K562 (cell line): Measurements from ENCODE around the gene COX6A2. TPM values are rescaled to one million over a fixed set of nuclear protein-coding genes. Genes with fewer than 3 reads are reported as not detected.
A peak's percentile ranks its signal among the peaks of the same experiment; 100 is the strongest.

Source experiments
- CTCFL ChIP-seq: IDR thresholded peaks from 2 replicates; pipeline ENCODE4 v1.6.1; 2011; ENCODE audit warnings: borderline replicate concordance, low read depth, mild to moderate bottlenecking, moderate library complexity, low read length; ENCODE audit not compliant: insufficient read depth, poor library complexity, severe bottlenecking
- NCOA6 ChIP-seq: fragments of 450-650 bp; IDR thresholded peaks from 2 replicates; pipeline ENCODE4 v1.6.1; 2017; ENCODE audit warnings: mild to moderate bottlenecking
- PATZ1 ChIP-seq: fragments of 250-450 bp; sonication (Bioruptor Pico); IDR thresholded peaks from 2 replicates; pipeline ENCODE4 v1.5.0; 2020; ENCODE audit warnings: mild to moderate bottlenecking, borderline replicate concordance
- TEAD4 ChIP-seq, 2 experiments: sonication (generic) in 1 of 2; formaldehyde crosslinking in 1 of 2; IDR thresholded peaks; 2 replicates each; pipeline versions ENCODE4 v1.6.1 to v1.8.0; 2012 to 2022; ENCODE audit warnings: borderline replicate concordance in 1 of 2, inconsistent platforms in 1 of 2, low read length in 1 of 2, mild to moderate bottlenecking in 1 of 2, missing genetic modification reagents in 1 of 2
- polyA plus RNA-seq, 8 experiments: library from polyadenylated mRNA; depleted of rRNA in 4 of 8; stranded (reverse) in 5 of 8; unstranded in 3 of 8; fragments of >200 nt; fragmentation: Nextera tagmentation in 2 of 8; fragmentation: Illumina TruSeq in 1 of 8; extraction: Ambion mirVana in 2 of 8; extraction: Trizol in 1 of 8; gene quantifications; 2 replicates each; pipeline versions ENCODE4 v1.2.1 to v1.2.3, GENCODE V29; 2011 to 2014; ENCODE audit warnings: inconsistent platforms in 1 of 8, missing spikeins in 1 of 8
- total RNA-seq, 7 experiments: library from RNA; depleted of rRNA in 6 of 7; stranded (reverse); fragments of >200 nt in 6 of 7; fragmentation: Illumina TruSeq in 2 of 7; extraction: Trizol in 2 of 7; gene quantifications; 2 replicates each; pipeline versions ENCODE4 v1.2.1 to v1.2.3, GENCODE V29; 2011 to 2021; ENCODE audit warnings: low replicate concordance in 1 of 7

Gene COX6A2
- total and polyA plus RNA-seq, 9 of the 15 experiments (the other 6 are each of a cell fraction or from before 2014, with no cell fraction given), result not detected

GRCh38 chr16:31451681-31452351 is 23.7 kb upstream of the COX6A2 start (continued):
- TF ChIP-seq CTCFL, result peak; percentile 16
- TF ChIP-seq NCOA6, result no peak
- TF ChIP-seq TEAD4 (IDR thresholded peaks at IDR 0.05; ENCODE audit: low read length), result 0 out of 2 replicates have a peak, but pooled peaks have one; percentile 38
- TF ChIP-seq TEAD4 (CRISPR knock-in tag; IDR thresholded peaks at IDR 0.05; ENCODE audit: borderline replicate concordance), result no peak
- TF ChIP-seq PATZ1 (CRISPR knock-in tag), result no peak
